ENCODE measurements around the gene PIWIL4. TPM values are rescaled to one million over a fixed set of nuclear protein-coding genes. Genes with fewer than 3 reads are reported as not detected.

PIWIL4 gene
- total RNA-seq, 8 experiments from 2014 or later, result 0.43 to 4.5 (median 0.76) TPM

- H3K4me3 ChIP-seq, result no peak overlapping the region
- 71 to 100% (median 80%) methylated on average over 1 to 6 of the region's 6 CpGs; no CpG with 5 or more reads in 1 of the 10 experiments for WGBS, 10 experiments
- no peak overlapping the region for H3K27ac ChIP-seq
- in situ Hi-C loops (cut with MboI; ENCODE audit: low pct_unique_long_range_greater_than_20kb in 2 of 9, low sequenced_read_pairs in 9 of 9, unreplicated experiment in 9 of 9), result no loop called here
- H3K4me1 ChIP-seq (replicated peaks in 1 of 2), result peaks cover 0 to 10% of the 10 kb centered on the region in 2 donors
- no peak for ATAC-seq (replicated peaks in 6 of 8)
Measured at GRCh38 chr11:94652735-94653284, 85.6 kb downstream of the PIWIL4 start.

- Histone ChIP-seq H3K4me1 (replicated peaks in 1 of 2) (peaks cover 0 to 10% of the 10 kb centered on the region in 2 donors), H3K4me3 (no peak overlapping the region), H3K27ac (no peak overlapping the region)
- in situ Hi-C loops (cut with MboI; ENCODE audit: low pct_unique_long_range_greater_than_20kb in 2 of 9, low sequenced_read_pairs in 9 of 9, unreplicated experiment in 9 of 9), result no loop called here
- 43 to 96% (median 86%) methylated on average over 1 to 4 of the region's 5 CpGs; no CpG with 5 or more reads in 4 of the 10 experiments for WGBS, 10 experiments
- ATAC-seq (replicated peaks in 6 of 8), result no peak
Measured at GRCh38 chr11:94653561-94653960, 86.4 kb downstream of the PIWIL4 start.

- no peak for ATAC-seq (replicated peaks in 6 of 8)
- Histone ChIP-seq H3K4me3 (no peak overlapping the region), H3K27ac (no peak overlapping the region), H3K4me1 (replicated peaks in 1 of 2) (peaks cover 0 to 10% of the 10 kb centered on the region in 2 donors)
- in situ Hi-C loops (cut with MboI; ENCODE audit: low pct_unique_long_range_greater_than_20kb in 2 of 9, low sequenced_read_pairs in 9 of 9, unreplicated experiment in 9 of 9), result no loop called here
- 64 to 100% (median 95%) methylated on average over 2 to 4 of the region's 7 CpGs; no CpG with 5 or more reads in 3 of the 10 experiments for WGBS, 10 experiments
Measured at GRCh38 chr11:94654201-94654600, 87.0 kb downstream of the PIWIL4 start.

GRCh38 chr11:94655291-94655690, 88.1 kb downstream of the PIWIL4 start:
- in situ Hi-C loops (cut with MboI; ENCODE audit: low pct_unique_long_range_greater_than_20kb in 2 of 9, low sequenced_read_pairs in 9 of 9, unreplicated experiment in 9 of 9), result no loop called here
- ATAC-seq (replicated peaks in 6 of 8), result no peak
- peaks cover 0 to 10% of the 10 kb centered on the region in 2 donors for H3K4me1 ChIP-seq (replicated peaks in 1 of 2)
- 40 to 93% (median 68%) methylated on average over 1 to 3 of the region's 3 CpGs; no CpG with 5 or more reads in 3 of the 10 experiments for WGBS, 10 experiments
- no peak overlapping the region for H3K27ac ChIP-seq
- H3K4me3 ChIP-seq, result no peak overlapping the region

GRCh38 chr11:94655956-94656355, 88.8 kb downstream of the PIWIL4 start:
- in situ Hi-C loops (cut with MboI; ENCODE audit: low pct_unique_long_range_greater_than_20kb in 2 of 9, low sequenced_read_pairs in 9 of 9, unreplicated experiment in 9 of 9), result no loop called here
- no peak for ATAC-seq (replicated peaks in 6 of 8)
- H3K4me1 ChIP-seq (replicated peaks in 1 of 2), result peaks cover 0 to 10% of the 10 kb centered on the region in 2 donors
- no peak overlapping the region for H3K4me3 ChIP-seq
- no peak overlapping the region for H3K27ac ChIP-seq
- 0 to 100% (median 86%) methylated on average over 1 of the region's 1 CpG; no CpG with 5 or more reads in 5 of the 10 experiments for WGBS, 10 experiments

GRCh38 chr11:94656968-94657367, 89.8 kb downstream of the PIWIL4 start:
- ATAC-seq (replicated peaks in 6 of 8), result peak in 3 of 8 experiments; percentile 67 to 81 (median 77)
- WGBS, 10 experiments, result 59 to 100% (median 80%) methylated on average over 1 to 6 of the region's 6 CpGs; no CpG with 5 or more reads in 1 of the 10 experiments
- H3K4me1 ChIP-seq (replicated peaks in 1 of 2), result peaks cover 0 to 10% of the 10 kb centered on the region in 2 donors
- no peak overlapping the region for H3K27ac ChIP-seq
- no peak overlapping the region for H3K4me3 ChIP-seq
- in situ Hi-C loops (cut with MboI; ENCODE audit: low pct_unique_long_range_greater_than_20kb in 2 of 9, low sequenced_read_pairs in 9 of 9, unreplicated experiment in 9 of 9), result no loop called here

GRCh38 chr11:94657629-94658028, 90.5 kb downstream of the PIWIL4 start:
- H3K4me3 ChIP-seq, result no peak overlapping the region
- 60 to 100% (median 92%) methylated on average over 1 to 2 of the region's 3 CpGs; no CpG with 5 or more reads in 4 of the 10 experiments for WGBS, 10 experiments
- in situ Hi-C loops (cut with MboI; ENCODE audit: low pct_unique_long_range_greater_than_20kb in 2 of 9, low sequenced_read_pairs in 9 of 9, unreplicated experiment in 9 of 9), result no loop called here
- H3K4me1 ChIP-seq (replicated peaks in 1 of 2), result peaks cover 0 to 10% of the 10 kb centered on the region in 2 donors
- no peak overlapping the region for H3K27ac ChIP-seq
- no peak for ATAC-seq (replicated peaks in 6 of 8)

- no peak overlapping the region for H3K27ac ChIP-seq
- ATAC-seq (replicated peaks in 6 of 8), result no peak
Measured at GRCh38 chr11:94658386-94658785, 91.2 kb downstream of the PIWIL4 start.

GRCh38 chr11:94658888-94659287, 91.7 kb downstream of the PIWIL4 start:
- no peak overlapping the region for H3K27ac ChIP-seq
- H3K4me3 ChIP-seq, result no peak overlapping the region
- ATAC-seq (replicated peaks in 6 of 8), result no peak
- in situ Hi-C loops (cut with MboI; ENCODE audit: low pct_unique_long_range_greater_than_20kb in 2 of 9, low sequenced_read_pairs in 9 of 9, unreplicated experiment in 9 of 9), result no loop called here
- H3K4me1 ChIP-seq (replicated peaks in 1 of 2), result peaks cover 0 to 10% of the 10 kb centered on the region in 2 donors
- WGBS, 10 experiments, result 14 to 77% (median 59%) methylated on average over 2 to 3 of the region's 3 CpGs; no CpG with 5 or more reads in 4 of the 10 experiments

More at GRCh38 chr11:94658386-94658785, 91.2 kb downstream of the PIWIL4 start:
- peaks cover 0 to 10% of the 10 kb centered on the region in 2 donors for H3K4me1 ChIP-seq (replicated peaks in 1 of 2)
- no peak overlapping the region for H3K4me3 ChIP-seq
- WGBS, 10 experiments, result 28 to 94% (median 67%) methylated on average over 2 to 5 of the region's 5 CpGs
- in situ Hi-C loops (cut with MboI; ENCODE audit: low pct_unique_long_range_greater_than_20kb in 2 of 9, low sequenced_read_pairs in 9 of 9, unreplicated experiment in 9 of 9), result no loop called here

GRCh38 chr11:94661444-94661843, 94.3 kb downstream of the PIWIL4 start:
- Histone ChIP-seq H3K4me3 (no peak overlapping the region), H3K27ac (no peak overlapping the region), H3K4me1 (replicated peaks in 1 of 2) (no peaks in the 10 kb centered on the region)
- ATAC-seq (replicated peaks in 6 of 8), result no peak
- 20 to 100% (median 82%) methylated on average over 1 of the region's 1 CpG; no CpG with 5 or more reads in 2 of the 10 experiments for WGBS, 10 experiments
- in situ Hi-C loops (cut with MboI; ENCODE audit: low pct_unique_long_range_greater_than_20kb in 2 of 9, low sequenced_read_pairs in 9 of 9, unreplicated experiment in 9 of 9), result no loop called here

- WGBS, 10 experiments, result 19 to 100% (median 72%) methylated on average over 1 to 4 of the region's 4 CpGs
- Histone ChIP-seq H3K4me3 (no peak overlapping the region), H3K4me1 (replicated peaks in 1 of 2) (no peaks in the 10 kb centered on the region), H3K27ac (no peak overlapping the region)
- in situ Hi-C loops (cut with MboI; ENCODE audit: low pct_unique_long_range_greater_than_20kb in 2 of 9, low sequenced_read_pairs in 9 of 9, unreplicated experiment in 9 of 9), result no loop called here
- ATAC-seq (replicated peaks in 6 of 8), result peak in 1 of 8 experiments; percentile 18
Measured at GRCh38 chr11:94662065-94662779, 95.1 kb downstream of the PIWIL4 start.

GRCh38 chr11:94662846-94663390, 95.8 kb downstream of the PIWIL4 start:
- Histone ChIP-seq H3K4me1 (replicated peaks in 1 of 2) (no peaks in the 10 kb centered on the region), H3K27ac (no peak overlapping the region), H3K4me3 (no peak overlapping the region)
- in situ Hi-C loops (cut with MboI; ENCODE audit: low pct_unique_long_range_greater_than_20kb in 2 of 9, low sequenced_read_pairs in 9 of 9, unreplicated experiment in 9 of 9), result no loop called here
- WGBS, 10 experiments, result 67 to 100% (median 100%) methylated on average over 1 to 2 of the region's 2 CpGs; no CpG with 5 or more reads in 4 of the 10 experiments
- no peak for ATAC-seq (replicated peaks in 6 of 8)

GRCh38 chr11:94664346-94664745, 97.2 kb downstream of the PIWIL4 start:
- peak in 2 of 8 experiments; percentile 78 to 94 for ATAC-seq (replicated peaks in 6 of 8)

More at GRCh38 chr11:94664346-94664745, 97.2 kb downstream of the PIWIL4 start:
- no peak overlapping the region for H3K4me3 ChIP-seq
- H3K4me1 ChIP-seq (replicated peaks in 1 of 2), result no peaks in the 10 kb centered on the region
- H3K27ac ChIP-seq, result no peak overlapping the region
- in situ Hi-C loops (cut with MboI; ENCODE audit: low pct_unique_long_range_greater_than_20kb in 2 of 9, low sequenced_read_pairs in 9 of 9, unreplicated experiment in 9 of 9), result no loop called here

All from motor neuron (in vitro differentiated cells).